Liver (tissue), 9 donors: ENCODE results near the gene ALDH9A1. TPM values are rescaled to one million over a fixed set of nuclear protein-coding genes. Genes with fewer than 3 reads are reported as not detected.

Experiments
- DNase-seq: peaks from one replicate; pipeline ENCODE4 v3.0.0-alpha.2; 2017; ENCODE audit warnings: low spot score
- H3K27ac ChIP-seq, 2 donors: one replicate each; pipeline ENCODE4 v1.7.0; 2013; ENCODE audit warnings: inconsistent platforms in 2 of 2, low read length in 2 of 2, control low read depth in 1 of 2, low read depth in 1 of 2, mild to moderate bottlenecking in 1 of 2
- H3K27me3 ChIP-seq, 4 donors: one replicate each; pipeline versions ENCODE4 v1.6.1 to v1.7.0; 2013; ENCODE audit warnings: low read length in 3 of 4, inconsistent platforms in 1 of 4, mild to moderate bottlenecking in 1 of 4, moderate library complexity in 1 of 4; ENCODE audit not compliant: control insufficient read depth in 4 of 4, insufficient read depth in 4 of 4
- H3K36me3 ChIP-seq, 4 donors: one replicate each; pipeline versions ENCODE4 v1.6.1 to v1.7.0; 2013; ENCODE audit warnings: low read length in 3 of 4, mild to moderate bottlenecking in 3 of 4, low read depth in 1 of 4, moderate library complexity in 1 of 4; ENCODE audit not compliant: control insufficient read depth in 4 of 4, insufficient read depth in 3 of 4
- H3K4me1 ChIP-seq, 4 donors: one replicate each; pipeline versions ENCODE4 v1.6.1 to v1.7.0; 2013; ENCODE audit warnings: low read length in 3 of 4, mild to moderate bottlenecking in 3 of 4, moderate library complexity in 1 of 4; ENCODE audit not compliant: control insufficient read depth in 4 of 4, insufficient read depth in 4 of 4
- H3K4me3 ChIP-seq, 3 donors: one replicate each; pipeline versions ENCODE4 v1.6.1 to v1.7.0; 2013; ENCODE audit warnings: low read length in 3 of 3, control low read depth in 1 of 3, low read depth in 1 of 3, mild to moderate bottlenecking in 1 of 3
- H3K9ac ChIP-seq, 2 donors: one replicate each; pipeline ENCODE4 v1.7.0; 2013; ENCODE audit warnings: low read length in 2 of 2, mild to moderate bottlenecking in 2 of 2, moderate library complexity in 2 of 2, control low read depth in 1 of 2, low read depth in 1 of 2
- H3K9me3 ChIP-seq, 4 donors: one replicate each; pipeline versions ENCODE4 v1.6.1 to v1.7.0; 2013; ENCODE audit warnings: low read length in 3 of 4; ENCODE audit not compliant: control insufficient read depth in 4 of 4
- FOXA1 ChIP-seq: IDR thresholded peaks from 2 replicates; pipeline ENCODE4 v1.6.1; 2016; ENCODE audit warnings: antibody characterized with exemption
- FOXA2 ChIP-seq: IDR thresholded peaks from 2 replicates; pipeline ENCODE4 v1.6.1; 2016; ENCODE audit warnings: antibody characterized with exemption
- GABPA ChIP-seq, 2 donors: IDR thresholded peaks in 1 of 2; conservative IDR thresholded peaks in 1 of 2; 2 replicates each; pipeline ENCODE4 v1.6.1; 2016; ENCODE audit warnings: antibody characterized with exemption in 2 of 2, mild to moderate bottlenecking in 1 of 2, moderate library complexity in 1 of 2
- HNF4A ChIP-seq, 2 donors: conservative IDR thresholded peaks; 2 replicates each; pipeline ENCODE4 v1.6.1; 2016; ENCODE audit warnings: antibody characterized with exemption in 2 of 2, mild to moderate bottlenecking in 2 of 2
- HNF4G ChIP-seq: IDR thresholded peaks from 2 replicates; pipeline ENCODE4 v1.6.1; 2016; ENCODE audit warnings: antibody characterized with exemption
- JUND ChIP-seq, 2 donors: IDR thresholded peaks; 2 replicates each; pipeline ENCODE4 v1.6.1; 2016; ENCODE audit warnings: antibody characterized with exemption in 2 of 2
- NR2F2 ChIP-seq: IDR thresholded peaks from 2 replicates; pipeline ENCODE4 v1.6.1; 2016; ENCODE audit warnings: antibody characterized with exemption
- RAD21 ChIP-seq, 2 donors: IDR thresholded peaks; 2 replicates each; pipeline ENCODE4 v1.6.1; 2016; ENCODE audit warnings: antibody characterized with exemption in 2 of 2, mild to moderate bottlenecking in 2 of 2
- TAF1 ChIP-seq: conservative IDR thresholded peaks from 2 replicates; pipeline ENCODE4 v1.6.1; 2016; ENCODE audit warnings: antibody characterized with exemption, mild to moderate bottlenecking
- ZBTB33 ChIP-seq: IDR thresholded peaks from 2 replicates; pipeline ENCODE4 v1.6.1; 2016; ENCODE audit warnings: antibody characterized with exemption
- WGBS: extraction: QIAGEN DNeasy Blood & Tissue Kit; methylation state at CpG from one replicate; pipeline ENCODE4 v1.1.7; 2013; 5-methylcytosine and 5-hydroxymethylcytosine counted together
- polyA plus RNA-seq, 2 donors: library from polyadenylated mRNA; stranded (reverse) in 1 of 2; unstranded in 1 of 2; fragments of 200-250 nt in 1 of 2; fragments of >200 nt in 1 of 2; fragmentation: Nextera tagmentation in 1 of 2; extraction: Ambion mirVana in 1 of 2; gene quantifications; one replicate each; pipeline versions ENCODE4 v1.2.1 to v1.2.3, GENCODE V29; 2013 to 2015
- total RNA-seq, 2 donors: library from RNA; depleted of rRNA; stranded (reverse); fragments of >200 nt; gene quantifications; one replicate each; pipeline ENCODE4 v1.2.3, GENCODE V29; 2014
- TF ChIP-seq, protein P1 (sequence below): IDR thresholded peaks from 2 replicates; pipeline ENCODE4 v1.6.1; 2016; ENCODE audit warnings: antibody characterized with exemption, mild to moderate bottlenecking
- donor health status: healthy.
- donor health status: healthy.
- donor health status: healthy.
- donor health status: healthy.
- donor health status: healthy.

Gene ALDH9A1
- total and polyA plus RNA-seq, 4 donors: 42.8 to 93.4 (median 79.8) TPM

GRCh38 chr1:165630629-165631341 lies 67.6 kb downstream of the ALDH9A1 start, which contains the start of gene MGST3 (continued):
- TF ChIP-seq RAD21 (IDR thresholded peaks at IDR 0.05) (peak; percentile 34 to 35), JUND (IDR thresholded peaks at IDR 0.05) (no peak)

DNA sequence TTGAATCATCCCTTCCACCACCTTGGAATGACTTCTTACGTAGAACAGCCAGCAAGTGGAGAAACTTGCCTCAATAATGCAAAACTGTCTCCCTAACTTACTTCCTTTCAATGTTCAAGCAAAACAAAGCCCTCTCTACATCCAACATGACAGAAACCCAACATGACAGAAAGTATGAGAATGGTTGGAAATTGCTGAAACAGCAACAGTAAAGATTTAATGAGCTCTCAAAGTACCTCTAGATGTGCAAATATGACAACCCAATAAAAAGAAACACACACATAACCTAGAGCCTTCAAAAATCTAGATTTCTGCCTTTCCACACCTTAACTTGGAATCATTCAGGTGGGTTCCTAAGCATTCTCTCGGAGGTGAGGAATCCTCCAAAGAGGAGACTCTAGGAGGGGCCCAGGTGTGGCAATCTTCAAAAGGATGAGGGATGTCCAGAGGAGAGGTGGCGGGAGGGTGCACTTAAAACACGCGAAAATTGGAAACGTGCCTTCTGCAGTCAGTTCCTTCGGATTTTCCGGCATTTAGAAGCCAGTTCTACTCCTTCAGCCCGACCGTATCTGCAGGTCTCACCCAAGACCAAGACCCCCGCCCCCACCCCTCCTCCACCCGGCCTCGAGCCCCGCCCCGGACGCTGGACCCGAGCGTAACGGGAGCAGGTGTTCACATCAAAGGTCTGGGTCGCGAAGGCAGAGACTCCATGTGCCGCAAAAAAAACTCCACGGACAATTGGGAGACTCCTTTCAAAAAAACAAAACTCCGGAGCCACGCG lies 68.3 kb downstream of the ALDH9A1 start:
- no peaks in the 10 kb centered on the region for H3K36me3 ChIP-seq
- peak overlapping the region; percentile 71 to 91 (median 87) for H3K4me3 ChIP-seq
- TF ChIP-seq HNF4A (conservative IDR thresholded peaks at IDR 0.05) (peak in 1 of 2 donors; percentile 41), NR2F2 (no peak), TAF1 (no peak), FOXA2 (no peak)
- TF ChIP-seq, protein P1, sequence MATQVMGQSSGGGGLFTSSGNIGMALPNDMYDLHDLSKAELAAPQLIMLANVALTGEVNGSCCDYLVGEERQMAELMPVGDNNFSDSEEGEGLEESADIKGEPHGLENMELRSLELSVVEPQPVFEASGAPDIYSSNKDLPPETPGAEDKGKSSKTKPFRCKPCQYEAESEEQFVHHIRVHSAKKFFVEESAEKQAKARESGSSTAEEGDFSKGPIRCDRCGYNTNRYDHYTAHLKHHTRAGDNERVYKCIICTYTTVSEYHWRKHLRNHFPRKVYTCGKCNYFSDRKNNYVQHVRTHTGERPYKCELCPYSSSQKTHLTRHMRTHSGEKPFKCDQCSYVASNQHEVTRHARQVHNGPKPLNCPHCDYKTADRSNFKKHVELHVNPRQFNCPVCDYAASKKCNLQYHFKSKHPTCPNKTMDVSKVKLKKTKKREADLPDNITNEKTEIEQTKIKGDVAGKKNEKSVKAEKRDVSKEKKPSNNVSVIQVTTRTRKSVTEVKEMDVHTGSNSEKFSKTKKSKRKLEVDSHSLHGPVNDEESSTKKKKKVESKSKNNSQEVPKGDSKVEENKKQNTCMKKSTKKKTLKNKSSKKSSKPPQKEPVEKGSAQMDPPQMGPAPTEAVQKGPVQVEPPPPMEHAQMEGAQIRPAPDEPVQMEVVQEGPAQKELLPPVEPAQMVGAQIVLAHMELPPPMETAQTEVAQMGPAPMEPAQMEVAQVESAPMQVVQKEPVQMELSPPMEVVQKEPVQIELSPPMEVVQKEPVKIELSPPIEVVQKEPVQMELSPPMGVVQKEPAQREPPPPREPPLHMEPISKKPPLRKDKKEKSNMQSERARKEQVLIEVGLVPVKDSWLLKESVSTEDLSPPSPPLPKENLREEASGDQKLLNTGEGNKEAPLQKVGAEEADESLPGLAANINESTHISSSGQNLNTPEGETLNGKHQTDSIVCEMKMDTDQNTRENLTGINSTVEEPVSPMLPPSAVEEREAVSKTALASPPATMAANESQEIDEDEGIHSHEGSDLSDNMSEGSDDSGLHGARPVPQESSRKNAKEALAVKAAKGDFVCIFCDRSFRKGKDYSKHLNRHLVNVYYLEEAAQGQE: no peak
- H3K4me1 ChIP-seq: peaks cover 2 to 23% (median 17%) of the 10 kb centered on the region in 4 donors
- no peak for DNase-seq
- H3K9me3 ChIP-seq: no peaks in the 10 kb centered on the region
- peak overlapping the region in 1 of 2 donors; percentile 21 for H3K9ac ChIP-seq
- WGBS: 6% methylated on average over 26 of the region's 26 CpGs
- H3K27me3 ChIP-seq: no peaks in the 10 kb centered on the region
- H3K27ac ChIP-seq: peak overlapping the region; percentile 88 to 89

DNA sequence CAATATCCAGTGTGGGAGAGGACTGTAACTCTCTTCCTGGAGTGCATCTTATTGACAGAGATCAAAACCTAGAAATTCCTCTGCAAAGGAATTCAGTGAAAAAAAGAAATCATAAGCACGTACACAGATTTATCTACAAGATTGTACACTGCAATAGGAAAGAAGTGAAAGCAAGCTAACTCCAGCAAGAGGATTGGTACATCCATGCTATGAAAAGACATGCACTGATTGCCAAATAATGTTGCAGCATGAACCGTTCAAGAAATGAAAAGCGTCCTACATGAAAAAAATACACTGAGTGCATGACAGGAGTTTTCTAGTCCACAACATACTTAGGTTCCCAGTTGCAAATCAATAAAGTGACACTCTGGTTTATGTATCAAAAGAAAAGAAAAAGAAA lies 69.2 kb downstream of the ALDH9A1 start:
- no peak for DNase-seq
- H3K27me3 ChIP-seq: no peaks in the 10 kb centered on the region
- no peaks in the 10 kb centered on the region for H3K36me3 ChIP-seq
- TF ChIP-seq GABPA (IDR thresholded peaks at IDR 0.05 in 1 of 2, conservative IDR thresholded peaks at IDR 0.05 in 1 of 2): no peak
- no peak for TF ChIP-seq HNF4G
- no peak for TF ChIP-seq ZBTB33
- TF ChIP-seq FOXA1: no peak
- no peak overlapping the region for H3K4me3 ChIP-seq
- H3K9ac ChIP-seq: no peak overlapping the region
- H3K9me3 ChIP-seq: no peaks in the 10 kb centered on the region
- no peak overlapping the region for H3K27ac ChIP-seq
- H3K4me1 ChIP-seq: peaks cover 2 to 22% (median 15%) of the 10 kb centered on the region in 4 donors
- WGBS: 62% methylated on average over 3 of the region's 3 CpGs
